Stimulated activated CD4-positive, alpha-beta T cell treated with anti-CD3 and anti-CD28 coated beads, TNF-alpha, amount 100 ng/mL, for 1 hour (primary cell): ENCODE data around the gene ZBED2.
"Not testable (repeated sequence)": the region's sequence is repeated elsewhere in the genome, so short reads cannot be mapped to it uniquely, and the experiment has no call there.

ENCODE experiments used
- DNase-seq, 3 donors: peaks; one replicate each; pipeline ENCODE4 v3.0.0-alpha.2; 2020; ENCODE audit warnings: low read depth in 3 of 3, low spot score in 1 of 3

ZBED2 gene, protein sequence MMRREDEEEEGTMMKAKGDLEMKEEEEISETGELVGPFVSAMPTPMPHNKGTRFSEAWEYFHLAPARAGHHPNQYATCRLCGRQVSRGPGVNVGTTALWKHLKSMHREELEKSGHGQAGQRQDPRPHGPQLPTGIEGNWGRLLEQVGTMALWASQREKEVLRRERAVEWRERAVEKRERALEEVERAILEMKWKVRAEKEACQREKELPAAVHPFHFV

DNA sequence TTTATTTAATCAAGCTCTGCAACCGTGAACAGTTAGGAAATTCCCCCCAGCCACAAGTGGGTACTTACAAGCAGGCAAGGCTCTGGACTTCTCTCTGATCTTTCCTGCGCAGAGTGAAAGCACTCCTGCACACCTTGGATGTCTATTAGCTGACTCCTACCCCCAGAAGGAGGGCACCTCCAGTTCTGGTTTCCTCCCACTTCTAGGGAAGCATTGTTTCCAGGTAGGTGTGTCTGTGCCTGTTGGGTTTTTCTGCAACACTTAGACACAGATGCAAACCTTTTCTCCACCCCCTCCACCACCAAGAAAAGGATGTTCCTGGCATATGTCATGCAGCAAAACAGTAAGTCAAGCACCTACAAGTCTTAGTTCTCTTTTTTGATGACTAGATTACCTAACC lies at the start of gene ZBED2:
ZBED2 (minus strand) TSS at position 115 of the 400 bp plus-strand sequence. CDS start 1,145 bp downstream, outside the sequence.
- no peak for DNase-seq

- no peak for DNase-seq
Measured at GRCh38 chr3:111639316-111639715, 44.2 kb upstream of the ZBED2 start.

- no peak for DNase-seq
Measured at GRCh38 chr3:111636366-111636885, 41.3 kb upstream of the ZBED2 start.

- no peak for DNase-seq
Measured at GRCh38 chr3:111635403-111635802, 40.3 kb upstream of the ZBED2 start.

DNA sequence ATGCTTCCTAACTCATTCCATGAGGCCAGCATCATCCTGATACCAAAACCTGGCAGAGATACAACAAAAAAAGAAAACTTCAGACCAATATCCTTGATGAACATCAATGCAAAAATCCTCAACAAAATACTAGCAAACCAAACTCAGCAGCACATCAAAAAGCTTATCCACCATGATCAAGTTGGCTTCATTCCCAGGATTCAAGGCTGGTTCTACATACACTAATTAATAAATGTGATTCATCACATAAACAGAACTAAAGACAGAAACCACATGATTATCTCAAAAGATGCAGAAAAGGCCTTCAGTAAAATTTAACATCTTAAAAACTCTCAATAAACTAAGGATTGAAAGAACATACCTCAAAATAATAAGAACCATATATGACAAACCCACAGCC lies 35.5 kb upstream of the ZBED2 start:
- DNase-seq, result not testable (repeated sequence)

- DNase-seq, result not testable (repeated sequence)
Measured at GRCh38 chr3:111629018-111629417, 33.9 kb upstream of the ZBED2 start.

DNA sequence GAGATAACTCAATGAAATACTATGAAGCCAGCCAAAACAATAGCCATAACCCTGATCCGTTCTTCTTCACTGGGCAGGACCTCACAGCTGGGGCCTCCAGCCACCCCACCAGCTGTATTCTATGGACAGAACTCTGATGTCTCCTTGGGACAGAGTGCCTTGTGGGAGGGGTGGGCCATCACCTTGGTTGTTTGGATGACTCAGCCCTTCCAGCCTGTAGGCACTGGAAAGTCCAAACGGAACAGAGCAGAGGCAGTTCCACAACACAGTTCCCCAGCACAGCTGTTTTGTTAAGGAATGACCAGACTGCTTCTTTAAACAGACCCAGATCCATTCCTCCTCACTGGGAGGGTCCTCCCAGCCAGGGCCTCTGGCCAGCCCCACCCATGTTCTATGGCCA lies 31.9 kb upstream of the ZBED2 start:
- DNase-seq, result no peak

DNA sequence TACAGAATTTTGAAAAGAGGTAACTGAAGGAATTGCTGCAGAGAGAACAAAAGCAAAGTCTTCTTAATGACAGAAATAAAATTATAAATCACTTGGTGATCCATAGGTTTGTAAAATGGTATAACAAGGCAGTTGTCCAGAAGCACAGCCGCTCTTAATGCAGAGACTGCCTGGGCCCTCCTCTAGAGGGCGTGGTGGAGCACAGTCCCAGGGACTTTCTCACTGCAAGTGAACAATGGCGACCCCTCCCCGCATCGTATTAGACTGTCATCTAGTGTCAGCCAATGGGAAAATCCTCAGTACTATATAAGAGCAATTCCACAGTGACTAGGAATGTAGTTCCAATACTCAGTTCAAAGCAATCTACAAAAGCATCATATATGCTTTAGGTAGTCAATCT lies 26.4 kb upstream of the ZBED2 start:
- DNase-seq, result no peak

GRCh38 chr3:111619833-111620232 lies 24.7 kb upstream of the ZBED2 start:
- DNase-seq, result no peak

GRCh38 chr3:111618945-111619344 lies 23.8 kb upstream of the ZBED2 start:
- DNase-seq, result no peak

GRCh38 chr3:111617912-111618601 lies 22.9 kb upstream of the ZBED2 start:
- DNase-seq, result no peak

DNA sequence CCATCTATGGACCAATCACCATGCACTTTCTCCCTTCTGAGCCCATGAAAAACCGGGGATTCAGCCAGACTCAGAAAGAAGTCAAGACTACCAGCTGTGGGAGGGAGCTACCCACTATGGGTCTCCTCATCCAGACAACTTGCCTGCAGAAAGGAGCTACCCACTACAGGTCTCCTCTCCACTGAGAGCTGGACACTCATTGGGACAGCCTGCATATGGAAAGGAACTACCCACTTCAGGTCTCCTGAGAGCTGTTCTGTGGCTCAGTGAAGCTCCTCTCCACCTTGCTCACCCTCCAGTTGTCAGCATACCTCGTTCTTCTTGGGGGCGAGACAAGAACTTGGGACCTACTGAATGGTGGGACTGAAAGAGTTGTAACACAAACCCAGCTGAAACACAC lies 22.3 kb upstream of the ZBED2 start:
- no peak for DNase-seq

GRCh38 chr3:111616417-111617105 lies 21.4 kb upstream of the ZBED2 start:
- peak; percentile 25 to 46 (median 39) for DNase-seq

DNA sequence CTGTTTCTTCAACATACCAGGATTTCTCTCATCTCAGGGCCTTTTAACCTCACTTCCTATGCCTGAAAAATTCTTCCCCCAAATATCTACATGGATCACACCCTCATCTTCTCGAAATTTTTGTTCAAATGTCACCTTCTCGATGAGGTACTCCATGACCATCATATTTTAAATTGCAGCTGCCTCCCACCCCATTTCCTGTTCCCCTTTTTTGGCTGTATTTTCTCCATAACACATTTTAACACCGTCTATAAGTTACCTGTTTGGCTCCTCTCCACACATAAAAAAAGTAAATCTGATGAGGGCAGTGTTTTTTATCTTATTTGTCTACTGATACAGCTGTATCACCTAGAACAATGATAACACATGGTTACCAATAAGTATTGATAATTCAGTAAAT lies 20.7 kb upstream of the ZBED2 start:
- DNase-seq, result no peak

- DNase-seq, result no peak
Measured at GRCh38 chr3:111613294-111613693, 18.1 kb upstream of the ZBED2 start.

GRCh38 chr3:111610612-111611054 lies 15.5 kb upstream of the ZBED2 start:
- no peak for DNase-seq

DNA sequence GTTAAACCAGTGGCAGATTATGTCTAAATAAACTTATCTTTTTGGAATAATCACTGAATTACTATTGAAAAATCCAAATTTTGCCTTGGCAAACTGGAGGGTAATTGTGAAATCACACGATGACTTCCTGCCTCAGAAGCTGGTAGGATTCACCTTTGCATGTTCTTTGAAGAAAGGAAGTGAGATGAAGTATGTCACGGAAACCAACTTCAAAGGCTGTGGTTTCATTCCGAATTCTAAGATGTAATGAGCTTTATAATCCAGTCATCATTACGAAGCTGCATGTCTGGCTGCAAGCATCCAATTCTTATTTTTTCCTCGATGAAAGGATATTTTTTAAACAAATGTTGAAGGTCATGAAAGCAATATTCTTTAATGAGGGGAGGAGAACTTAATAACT lies 15.0 kb upstream of the ZBED2 start:
- DNase-seq, result no peak

- DNase-seq, result no peak
Measured at GRCh38 chr3:111609700-111610099, 14.6 kb upstream of the ZBED2 start.

DNA sequence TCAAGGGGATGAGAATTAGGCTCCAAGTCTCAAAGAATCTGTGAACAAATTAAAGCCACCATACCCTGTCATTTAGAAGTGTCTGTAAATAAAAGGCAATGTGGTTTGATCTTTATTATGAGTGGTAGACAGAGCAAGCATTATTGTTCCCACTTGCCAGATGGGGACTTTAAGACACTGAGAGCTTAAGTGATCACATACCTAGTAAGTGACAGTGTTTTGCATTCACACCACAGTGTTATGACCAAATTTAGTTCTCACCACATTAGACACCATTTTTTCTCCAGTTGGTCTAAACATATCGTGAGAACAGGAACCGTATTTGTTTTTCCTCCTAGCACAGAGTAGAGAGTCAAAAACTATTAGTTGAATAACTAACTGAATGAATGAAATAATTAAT lies 13.2 kb upstream of the ZBED2 start:
- no peak for DNase-seq

GRCh38 chr3:111607240-111607920 lies 12.2 kb upstream of the ZBED2 start:
- DNase-seq, result no peak

GRCh38 chr3:111605493-111605892 lies 10.3 kb upstream of the ZBED2 start:
- DNase-seq, result no peak
